Calu3 (cell line): ENCODE data around the gene USP10. TPM values are rescaled to one million over a fixed set of nuclear protein-coding genes. Genes with fewer than 3 reads are reported as not detected.

Experiments used
- BruUV-seq: library from RNA; stranded (reverse); fragments of 400-500 nt; replicated peaks from 2 replicates; lab custom pipeline; 2021; lab: Mats Ljungman, UMichigan
- CTCF ChIA-PET: fragments of 300-600 bp; sonication (Branson Sonifier 250); formaldehyde crosslinking; loops from one replicate; lab custom pipeline; 2022; ENCODE audit warnings: antibody characterized with exemption; lab: Charles Lee
- DNase-seq: peaks from one replicate; pipeline ENCODE4 v3.0.0; 2022
- H3K27ac Mint-ChIP-seq: one replicate; pipeline ENCODE4 v1.8.0; 2022; ENCODE audit warnings: mixed read lengths; ENCODE audit not compliant: unreplicated experiment
- H3K27me3 Mint-ChIP-seq: one replicate; pipeline ENCODE4 v1.8.0; 2022; ENCODE audit warnings: mixed read lengths; ENCODE audit not compliant: unreplicated experiment
- H3K36me3 Mint-ChIP-seq: one replicate; pipeline ENCODE4 v1.8.0; 2022; ENCODE audit warnings: mild to moderate bottlenecking, moderate library complexity, mixed read lengths; ENCODE audit not compliant: insufficient read depth, unreplicated experiment
- H3K4me1 Mint-ChIP-seq: one replicate; pipeline ENCODE4 v1.8.0; 2022; ENCODE audit warnings: mild to moderate bottlenecking, low read depth, mixed read lengths; ENCODE audit not compliant: unreplicated experiment
- H3K4me3 Mint-ChIP-seq: one replicate; pipeline ENCODE4 v1.8.0; 2022; ENCODE audit warnings: mild to moderate bottlenecking, low read depth, moderate library complexity, mixed read lengths; ENCODE audit not compliant: unreplicated experiment
- H3K9me3 Mint-ChIP-seq: one replicate; pipeline ENCODE4 v1.8.0; 2022; ENCODE audit warnings: low read depth, mixed read lengths; ENCODE audit not compliant: unreplicated experiment
- intact Hi-C: fragments of 100-400 bp; cut with micrococcal nuclease; formaldehyde crosslinking; loops from one replicate; pipeline ENCODE4 v1.10.0; 2022; ENCODE audit not compliant: unreplicated experiment
- total RNA-seq: library from RNA; stranded (reverse); gene quantifications from 2 replicates; pipeline ENCODE4 v1.2.3, GENCODE V29; 2022
- TF ChIP-seq, protein P1 (sequence below): fragments of 200-600 bp; IDR thresholded peaks from one replicate; pipeline ENCODE4 v1.8.0; 2022; ENCODE audit warnings: antibody characterized with exemption; ENCODE audit not compliant: unreplicated experiment

USP10 gene
- total RNA-seq, 1 experiment from 2014 or later: 141 TPM

DNA sequence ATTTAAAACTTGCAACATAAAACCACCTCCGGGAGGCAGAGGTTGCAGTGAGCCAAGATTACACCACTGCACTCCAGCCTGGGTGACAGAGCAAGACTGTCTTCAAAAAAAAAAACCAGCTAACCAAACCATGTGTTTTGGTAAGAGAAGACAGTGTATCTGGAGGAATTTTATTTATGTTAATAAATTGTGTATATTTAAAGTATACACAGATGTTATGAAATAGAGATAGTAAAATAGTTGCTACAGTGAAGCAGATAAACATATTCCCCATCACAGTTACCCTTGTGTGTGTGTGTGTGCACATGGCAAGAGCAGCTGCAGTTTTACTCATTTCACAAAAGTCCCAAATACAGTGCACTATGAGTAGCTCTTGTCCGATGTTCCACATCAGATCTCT is 65.2 kb downstream of the USP10 start:
- Mint-ChIP-seq H3K27me3 (no peaks in the 10 kb centered on the region), H3K27ac (no peak overlapping the region), H3K36me3 (peaks cover 70% of the 10 kb centered on the region), H3K9me3 (no peaks in the 10 kb centered on the region), H3K4me1 (no peaks in the 10 kb centered on the region), H3K4me3 (no peak overlapping the region)
- TF ChIP-seq, protein P1, sequence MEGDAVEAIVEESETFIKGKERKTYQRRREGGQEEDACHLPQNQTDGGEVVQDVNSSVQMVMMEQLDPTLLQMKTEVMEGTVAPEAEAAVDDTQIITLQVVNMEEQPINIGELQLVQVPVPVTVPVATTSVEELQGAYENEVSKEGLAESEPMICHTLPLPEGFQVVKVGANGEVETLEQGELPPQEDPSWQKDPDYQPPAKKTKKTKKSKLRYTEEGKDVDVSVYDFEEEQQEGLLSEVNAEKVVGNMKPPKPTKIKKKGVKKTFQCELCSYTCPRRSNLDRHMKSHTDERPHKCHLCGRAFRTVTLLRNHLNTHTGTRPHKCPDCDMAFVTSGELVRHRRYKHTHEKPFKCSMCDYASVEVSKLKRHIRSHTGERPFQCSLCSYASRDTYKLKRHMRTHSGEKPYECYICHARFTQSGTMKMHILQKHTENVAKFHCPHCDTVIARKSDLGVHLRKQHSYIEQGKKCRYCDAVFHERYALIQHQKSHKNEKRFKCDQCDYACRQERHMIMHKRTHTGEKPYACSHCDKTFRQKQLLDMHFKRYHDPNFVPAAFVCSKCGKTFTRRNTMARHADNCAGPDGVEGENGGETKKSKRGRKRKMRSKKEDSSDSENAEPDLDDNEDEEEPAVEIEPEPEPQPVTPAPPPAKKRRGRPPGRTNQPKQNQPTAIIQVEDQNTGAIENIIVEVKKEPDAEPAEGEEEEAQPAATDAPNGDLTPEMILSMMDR: no peak
- CTCF ChIA-PET: no interaction called here
- DNase-seq: no peak
- intact Hi-C loops: no loop called here
- BruUV-seq: no TSS peak

DNA sequence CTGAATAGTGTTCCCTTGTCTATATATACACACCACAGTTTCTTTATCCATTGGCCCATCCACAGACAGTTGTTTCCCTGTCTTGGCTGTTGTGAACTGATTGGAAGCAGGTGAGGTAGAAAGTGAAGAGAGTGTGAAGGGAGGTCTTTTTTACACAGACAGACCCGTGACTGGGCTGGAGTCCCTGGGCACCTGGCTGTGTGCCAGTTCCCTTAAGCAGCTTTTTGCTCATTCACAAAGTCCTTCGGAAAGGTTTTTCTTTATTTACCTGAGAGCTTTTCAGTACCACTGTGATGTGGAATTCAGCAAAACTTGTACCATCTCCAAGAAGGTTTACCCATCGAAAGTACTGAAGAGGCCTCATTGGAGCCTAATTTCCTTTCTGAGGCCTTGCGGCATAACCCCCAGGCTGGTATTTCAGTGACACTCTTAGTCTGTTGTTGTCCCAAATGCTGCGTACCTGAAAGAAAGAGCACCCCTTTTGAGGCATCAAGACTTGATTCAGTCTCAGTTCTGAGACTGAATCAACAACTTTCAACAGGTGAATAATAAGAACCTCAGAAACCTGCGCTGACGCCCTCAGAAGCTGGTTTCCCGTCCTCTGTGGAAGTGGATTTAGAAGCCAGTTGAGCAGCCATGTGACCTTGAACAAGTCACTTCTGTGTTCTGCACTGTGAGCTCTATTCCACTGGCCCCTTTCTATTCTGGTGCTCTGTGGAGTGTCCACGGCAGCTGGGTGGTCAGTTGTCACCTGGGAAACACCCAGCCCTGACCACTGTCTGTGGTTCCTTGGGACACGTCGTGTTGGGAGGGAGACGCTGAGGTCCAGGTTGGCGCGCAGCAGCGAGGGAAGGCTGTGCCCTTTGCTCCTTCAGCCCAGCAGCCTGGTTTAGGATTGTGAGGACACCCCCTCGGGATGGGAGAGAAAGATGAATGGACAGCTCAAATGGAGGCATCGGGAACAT is 66.1 kb downstream of the USP10 start:
- no peaks in the 10 kb centered on the region for H3K4me1 Mint-ChIP-seq
- H3K9me3 Mint-ChIP-seq: no peaks in the 10 kb centered on the region
- no peaks in the 10 kb centered on the region for H3K27me3 Mint-ChIP-seq
- H3K4me3 Mint-ChIP-seq: no peak overlapping the region
- peaks cover 72% of the 10 kb centered on the region for H3K36me3 Mint-ChIP-seq
- intact Hi-C loops: no loop called here
- TF ChIP-seq, protein P1: no peak
- DNase-seq: no peak
- BruUV-seq: no TSS peak
- H3K27ac Mint-ChIP-seq: no peak overlapping the region
- CTCF ChIA-PET: no interaction called here

DNA sequence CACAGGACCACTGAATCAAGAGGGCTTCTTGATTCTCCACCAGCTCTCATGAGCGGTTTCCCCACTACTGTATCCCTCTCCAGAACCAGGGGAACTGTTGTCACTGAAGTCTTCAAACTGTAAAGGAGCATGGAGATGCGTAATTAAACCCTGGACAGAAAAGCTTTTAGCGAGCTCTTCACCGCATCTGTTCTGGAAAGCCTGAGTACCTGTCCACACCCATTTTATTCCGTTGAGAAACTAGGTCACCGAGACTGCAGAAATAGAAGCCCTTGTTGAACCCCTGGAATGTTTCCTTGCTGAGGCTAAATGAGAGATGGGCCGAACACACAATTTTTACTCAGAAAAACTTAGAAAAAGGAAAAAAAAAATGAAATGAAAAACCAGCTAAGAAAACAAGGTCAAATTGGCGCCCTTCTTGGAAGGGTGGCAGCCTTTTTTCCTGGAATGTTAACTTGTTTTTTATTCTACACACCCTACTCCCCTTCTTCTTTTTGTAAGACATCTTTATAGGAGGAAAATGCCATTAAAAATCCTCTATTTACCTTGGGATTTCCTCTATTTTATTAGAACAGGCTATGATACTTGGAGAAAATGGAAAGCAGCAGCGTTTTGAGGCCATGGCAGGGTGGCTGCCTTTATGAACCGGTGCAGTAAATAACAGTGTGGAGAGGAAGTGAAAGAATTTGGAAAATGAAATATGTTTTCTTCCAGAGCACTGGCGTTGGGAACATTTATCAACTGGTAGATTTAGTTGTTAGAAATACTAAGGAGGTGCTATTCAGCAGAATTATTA is 67.4 kb downstream of the USP10 start:
- DNase-seq: no peak
- Mint-ChIP-seq H3K27ac (no peak overlapping the region), H3K27me3 (no peaks in the 10 kb centered on the region), H3K36me3 (peaks cover 65% of the 10 kb centered on the region), H3K4me3 (no peak overlapping the region), H3K9me3 (no peaks in the 10 kb centered on the region), H3K4me1 (no peaks in the 10 kb centered on the region)
- TF ChIP-seq, protein P1: no peak
- intact Hi-C loops: no loop called here
- CTCF ChIA-PET: interaction anchor here (0.7 kb wide), 1 partner anchor 292 kb away, joined by 3 read pairs; no protein-coding TSS in a partner anchor
- no TSS peak for BruUV-seq

DNA sequence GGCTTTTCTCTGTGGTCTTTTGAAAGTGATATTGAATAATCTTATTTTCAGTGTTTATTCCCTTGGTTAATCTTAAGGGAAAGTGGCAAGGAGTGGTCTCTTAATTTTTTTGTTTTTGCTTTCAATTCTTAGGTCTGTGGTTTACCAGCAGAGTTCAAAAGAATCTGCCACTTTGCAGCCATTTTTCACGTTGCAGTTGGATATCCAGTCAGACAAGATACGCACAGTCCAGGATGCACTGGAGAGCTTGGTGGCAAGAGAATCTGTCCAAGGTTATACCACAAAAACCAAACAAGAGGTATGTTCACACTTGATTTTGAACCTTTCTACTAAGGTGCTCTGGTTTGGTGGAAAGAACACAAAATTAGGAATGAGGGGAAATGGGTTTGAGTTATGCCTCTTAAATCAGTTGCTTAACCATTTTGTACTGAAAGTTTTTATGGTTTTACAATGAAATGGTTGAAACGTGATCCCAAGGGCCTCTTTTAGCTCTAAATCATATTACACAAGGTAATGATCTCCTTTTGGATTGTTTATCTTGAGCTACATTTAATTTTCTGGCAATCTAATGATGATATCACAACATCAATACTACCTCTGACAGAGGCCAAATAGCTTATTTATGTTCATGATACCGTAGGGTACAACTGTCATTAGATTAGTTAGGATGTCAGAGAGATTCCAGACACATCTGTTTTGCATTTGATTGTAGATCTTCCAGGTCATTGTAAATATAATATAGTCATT is 68.4 kb downstream of the USP10 start:
- H3K4me3 Mint-ChIP-seq: no peak overlapping the region
- no TSS peak for BruUV-seq
- TF ChIP-seq, protein P1: no peak
- peaks cover 59% of the 10 kb centered on the region for H3K36me3 Mint-ChIP-seq
- H3K4me1 Mint-ChIP-seq: no peaks in the 10 kb centered on the region
- intact Hi-C loops: no loop called here
- H3K27me3 Mint-ChIP-seq: no peaks in the 10 kb centered on the region
- CTCF ChIA-PET: no interaction called here
- H3K27ac Mint-ChIP-seq: no peak overlapping the region
- DNase-seq: no peak
- no peaks in the 10 kb centered on the region for H3K9me3 Mint-ChIP-seq
